Stimulated activated CD4-positive, alpha-beta T cell treated with anti-CD3 and anti-CD28 coated beads, Interleukin-15, amount 100 ng/mL, for 24 hours (primary cell): ENCODE results near the gene SNAI3.

ENCODE experiments used
- DNase-seq: peaks from one replicate; pipeline ENCODE4 v3.0.0-alpha.2; 2020

Gene SNAI3

GRCh38 chr16:88686439-88687253 is at the start of gene SNAI3:
SNAI3 (minus strand) TSS chr16:88686507; CDS start chr16:88686406, 101 bp downstream.
- peak; percentile 91 for DNase-seq

GRCh38 chr16:88736088-88736487 is 49.8 kb upstream of the SNAI3 start:
- DNase-seq = no peak

GRCh38 chr16:88735616-88736015 is 49.3 kb upstream of the SNAI3 start:
- DNase-seq = no peak

- no peak for DNase-seq
These were observed 48.8 kb upstream of the SNAI3 start for GRCh38 chr16:88735121-88735520.

GRCh38 chr16:88734361-88734728 is 48.0 kb upstream of the SNAI3 start:
- DNase-seq = no peak

GRCh38 chr16:88733630-88734360 is 47.5 kb upstream of the SNAI3 start:
- DNase-seq = no peak

- DNase-seq = no peak
These were observed 46.6 kb upstream of the SNAI3 start for GRCh38 chr16:88732961-88733294.

GRCh38 chr16:88732172-88732960 is 46.1 kb upstream of the SNAI3 start:
- DNase-seq = no peak

- DNase-seq = no peak
These were observed 45.4 kb upstream of the SNAI3 start for GRCh38 chr16:88731699-88732098.

- no peak for DNase-seq
These were observed 44.6 kb upstream of the SNAI3 start for GRCh38 chr16:88730632-88731607.

- no peak for DNase-seq
These were observed 41.6 kb upstream of the SNAI3 start for GRCh38 chr16:88727871-88728270.

- no peak for DNase-seq
These were observed 40.7 kb upstream of the SNAI3 start for GRCh38 chr16:88726981-88727380.

GRCh38 chr16:88726408-88726749 is 40.1 kb upstream of the SNAI3 start:
- no peak for DNase-seq

GRCh38 chr16:88725609-88726407 is 39.5 kb upstream of the SNAI3 start:
- no peak for DNase-seq

GRCh38 chr16:88724855-88725555 is 38.7 kb upstream of the SNAI3 start:
- DNase-seq = no peak

- DNase-seq = no peak
These were observed 37.6 kb upstream of the SNAI3 start for GRCh38 chr16:88723911-88724310.

- DNase-seq = no peak
These were observed 37.2 kb upstream of the SNAI3 start for GRCh38 chr16:88723507-88723887.

GRCh38 chr16:88722784-88723506 is 36.6 kb upstream of the SNAI3 start:
- DNase-seq = no peak

GRCh38 chr16:88721815-88722755 is 35.8 kb upstream of the SNAI3 start:
- DNase-seq = no peak
